A549 treated with dexamethasone at 1 μM for 4 hours (cell line): ENCODE data around the gene RHEBL1. TPM values are rescaled to one million over a fixed set of nuclear protein-coding genes. Genes with fewer than 3 reads are reported as not detected.

ENCODE experiments used
- total RNA-seq: library from RNA; stranded (reverse); fragments of 200-300 nt; extraction: Qiagen RNA extraction; gene quantifications from 5 replicates; pipeline ENCODE4 v1.2.3, GENCODE V29; 2022

Gene RHEBL1, protein sequence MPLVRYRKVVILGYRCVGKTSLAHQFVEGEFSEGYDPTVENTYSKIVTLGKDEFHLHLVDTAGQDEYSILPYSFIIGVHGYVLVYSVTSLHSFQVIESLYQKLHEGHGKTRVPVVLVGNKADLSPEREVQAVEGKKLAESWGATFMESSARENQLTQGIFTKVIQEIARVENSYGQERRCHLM
- total RNA-seq, result 2.9 to 4.4 TPM (median 4.0 TPM) in 5 replicates

DNA sequence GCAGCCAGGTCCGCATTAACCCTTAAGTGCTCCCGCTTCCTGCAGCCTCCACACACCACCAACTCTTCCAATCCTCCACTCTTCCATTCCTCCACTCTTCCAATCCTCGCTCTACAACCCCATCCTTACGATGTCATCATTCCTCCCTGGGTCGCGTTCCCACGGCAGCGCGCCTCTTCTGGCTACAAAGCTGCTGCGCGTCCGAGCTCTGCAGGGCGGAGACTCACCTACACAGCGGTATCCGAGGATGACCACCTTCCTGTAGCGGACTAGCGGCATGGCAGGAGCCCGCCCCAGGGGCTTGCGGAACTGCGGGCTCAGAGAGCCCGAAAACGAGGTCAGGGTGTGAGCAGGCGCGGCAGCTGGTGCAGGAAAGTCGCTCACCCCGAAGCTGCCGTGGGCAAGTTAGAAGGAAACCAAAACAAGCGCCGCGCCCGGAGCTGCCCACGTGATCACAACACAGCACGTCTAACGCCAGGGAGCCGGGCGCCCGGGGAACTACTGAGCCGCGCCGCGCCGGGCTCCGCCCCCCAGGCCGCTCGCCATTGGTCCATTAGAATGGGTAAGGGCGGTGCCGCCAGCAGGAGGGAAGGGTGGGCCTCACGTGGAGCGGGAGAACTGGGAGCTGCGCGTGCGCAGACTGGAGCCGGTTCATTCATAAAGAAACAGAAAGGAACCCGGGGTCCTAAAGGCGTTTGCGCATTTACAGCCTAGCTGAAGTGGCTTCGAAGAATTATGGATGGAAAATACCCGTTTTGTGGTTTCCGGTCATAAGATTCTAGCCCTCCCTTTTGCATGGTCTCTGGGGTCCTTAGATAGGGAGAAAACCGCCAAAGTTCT lies at the start of gene RHEBL1:
Gene RHEBL1, minus strand, starts transcription at position 473 of the 840 bp plus-strand sequence. Its CDS starts 194 bp downstream, at position 279.

DNA sequence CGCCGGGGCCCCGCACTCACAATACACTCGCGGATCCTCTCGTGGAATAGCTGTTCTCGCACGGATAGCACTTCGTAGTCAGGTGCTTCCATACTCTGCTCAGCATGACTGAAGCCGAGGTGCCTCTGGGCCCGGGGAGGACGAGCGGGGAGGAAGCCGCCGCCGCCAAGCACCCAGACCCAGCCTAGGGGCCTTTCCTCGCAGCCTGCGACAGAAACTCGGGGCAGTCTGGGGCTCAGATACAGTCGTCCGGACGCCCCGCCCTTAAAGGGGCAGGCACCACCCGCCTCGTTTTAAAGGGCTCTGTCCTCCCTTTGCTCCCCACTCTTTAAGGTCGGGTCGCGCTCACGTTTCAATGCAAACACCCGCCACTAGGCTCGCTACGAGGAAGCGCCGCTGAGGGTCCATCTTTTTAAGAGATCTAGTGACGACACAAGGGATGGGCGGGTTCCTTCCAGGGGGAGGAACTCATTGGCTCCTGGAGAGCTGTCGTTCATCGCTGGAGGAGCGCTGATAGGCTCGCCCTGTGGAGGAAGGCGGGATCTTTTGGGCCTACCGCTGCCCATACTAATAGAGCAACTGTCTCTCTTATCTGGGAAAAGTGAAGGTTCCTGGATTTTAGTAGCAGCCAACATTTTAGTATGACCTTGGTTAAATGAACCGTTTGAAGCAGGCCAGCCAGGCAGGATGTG lies 40.8 kb upstream of the RHEBL1 start, which contains the start of gene LMBR1L:
Gene LMBR1L, minus strand, starts transcription at position 384 of the 692 bp plus-strand sequence. Its CDS starts 292 bp downstream, at position 92.

DNA sequence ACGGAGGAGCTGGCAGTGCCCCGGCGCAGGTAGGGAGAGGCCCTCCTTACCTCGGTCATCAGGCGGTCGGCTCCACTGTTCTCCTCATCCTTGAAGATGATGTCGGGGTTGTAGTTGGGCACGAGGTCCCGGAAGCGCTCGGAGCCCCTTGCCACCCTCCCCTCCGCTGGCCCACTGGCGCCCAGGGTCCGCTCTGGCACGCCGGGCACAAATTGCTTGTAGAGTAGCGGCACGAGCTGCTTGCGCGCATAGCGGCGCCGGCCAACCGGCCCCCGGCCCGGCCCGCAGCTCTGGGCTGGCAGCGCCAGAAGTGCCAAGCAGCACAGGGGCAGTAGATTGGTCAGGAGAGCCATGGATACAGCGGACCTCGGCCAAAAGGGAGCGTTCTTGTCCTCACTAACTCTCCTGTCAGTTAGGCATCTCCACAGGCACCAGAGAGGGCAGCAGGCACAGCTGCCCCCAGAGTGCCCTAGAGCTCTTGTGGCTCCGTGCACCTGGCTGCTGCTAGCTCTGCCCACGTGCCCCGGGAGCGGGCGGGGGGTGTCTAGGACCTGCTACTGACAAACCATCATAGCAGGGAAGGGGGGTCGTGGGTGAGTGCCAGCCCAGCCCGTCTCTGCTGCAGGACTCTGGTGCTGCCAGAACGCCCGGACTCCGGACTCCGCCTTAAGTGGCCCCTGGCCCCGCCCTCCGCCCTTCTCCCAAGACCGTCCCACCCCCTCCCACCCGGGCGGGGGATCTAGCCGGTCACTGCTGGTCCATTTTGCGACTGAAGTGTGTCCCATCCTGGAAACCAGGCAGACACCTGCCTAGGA lies 24.6 kb upstream of the RHEBL1 start, which contains the start of gene DHH:
Gene DHH, minus strand, starts transcription at position 642 of the 815 bp plus-strand sequence. Its CDS starts 289 bp downstream, at position 353.

DNA sequence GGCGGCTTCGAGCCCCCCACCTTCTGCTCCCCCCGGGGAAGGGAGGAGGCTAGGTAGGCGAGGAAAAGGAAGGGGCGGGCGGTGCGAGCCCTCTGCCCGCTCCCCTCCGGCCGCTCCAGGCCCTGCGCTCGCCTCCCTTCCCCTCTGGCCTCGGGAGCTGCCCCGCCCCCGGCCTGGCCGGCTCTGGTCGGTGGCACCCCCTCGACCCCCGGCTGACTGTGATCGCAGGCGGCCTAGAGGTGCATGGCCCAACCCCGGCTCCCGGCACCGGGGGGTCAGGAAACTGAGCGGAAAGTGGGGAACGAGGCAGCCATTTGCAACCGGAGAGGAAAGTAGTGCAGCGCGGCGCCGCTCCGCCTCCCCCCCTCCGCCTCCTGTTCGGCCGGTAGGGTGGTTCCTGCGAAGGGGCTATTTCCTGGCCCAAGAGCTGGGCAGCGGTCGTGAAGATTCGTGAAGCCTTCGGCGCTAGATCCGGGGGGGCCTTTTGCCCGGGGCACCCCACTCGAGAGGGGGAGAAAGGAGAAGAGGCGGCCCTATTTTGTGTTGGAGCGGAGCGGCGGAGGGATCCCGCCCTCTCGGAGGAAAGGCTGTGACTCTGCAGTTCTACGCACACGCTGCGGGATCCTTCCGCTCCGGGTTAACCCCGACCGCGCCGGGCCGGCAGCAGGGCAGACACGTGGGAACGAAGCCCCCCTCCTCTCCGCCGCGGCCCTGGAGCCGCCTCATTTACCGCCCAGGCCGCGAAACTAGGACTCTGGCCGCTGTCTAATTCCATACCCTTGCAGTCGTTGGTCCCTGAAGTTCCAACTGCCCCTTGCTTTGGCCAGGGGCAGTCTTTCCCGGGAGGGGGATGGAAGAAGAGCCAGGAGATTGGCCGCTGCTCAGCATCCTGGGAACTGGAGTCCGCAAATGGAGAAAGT lies 9.3 kb downstream of the RHEBL1 start, which contains the start of gene KMT2D:
Gene KMT2D, minus strand, starts transcription at position 558 of the 920 bp plus-strand sequence. CDS start 5,470 bp downstream, outside the sequence.

DNA sequence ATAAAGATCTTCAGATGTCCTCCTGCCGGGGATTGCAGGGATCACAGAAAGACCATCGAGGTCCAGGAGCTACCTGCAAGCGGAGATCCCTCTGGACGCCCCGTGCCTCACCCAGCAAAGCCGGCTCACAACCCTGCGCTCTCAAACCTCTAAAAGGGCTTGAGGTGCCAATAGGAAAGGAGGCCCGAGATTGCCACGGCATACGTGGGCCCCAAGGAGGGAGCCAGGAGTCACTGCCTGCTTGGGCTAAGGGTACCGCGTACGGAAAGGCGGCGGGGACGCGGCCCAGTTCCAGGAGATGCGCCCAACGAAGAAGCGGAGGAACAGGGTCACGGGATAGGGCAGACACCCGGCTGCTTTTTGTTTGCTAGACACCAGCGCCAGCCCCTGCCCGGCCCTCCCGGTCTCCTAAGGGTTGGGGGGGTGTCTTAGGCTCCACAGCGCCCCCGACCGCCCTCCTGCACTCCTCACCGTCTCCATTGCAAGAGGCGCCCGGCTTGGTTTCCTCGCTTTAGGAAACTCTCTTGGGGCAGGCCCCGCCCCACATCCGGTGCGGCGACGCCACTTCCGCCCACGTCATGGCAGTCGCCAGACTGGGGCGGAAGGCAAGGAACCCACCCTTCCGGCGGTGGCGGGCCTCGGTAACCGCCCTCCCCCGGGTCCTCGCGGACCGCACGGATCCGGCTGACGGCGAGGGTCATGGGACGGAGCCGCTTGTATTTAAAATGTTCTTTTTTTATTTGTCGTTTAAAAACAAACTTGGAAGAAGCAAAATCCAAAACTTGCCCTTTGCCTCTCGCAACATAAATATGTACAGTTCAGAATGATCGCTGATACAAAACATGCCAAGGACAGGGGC lies 51.3 kb downstream of the RHEBL1 start, which contains the start of gene PRKAG1:
Gene PRKAG1, minus strand, starts transcription at position 516 of the 859 bp plus-strand sequence. Its CDS starts 36 bp downstream, at position 480.

Other genes starting within 250 kb of the RHEBL1 start
- gene DDX23, start 217.8 kb downstream of the RHEBL1 start, total RNA-seq, result 67.5 to 84.0 TPM (median 80.1 TPM) in 5 replicates
- 2.6 to 4.7 TPM (median 3.1 TPM) in 5 replicates for gene RND1, start 204.1 kb downstream of the RHEBL1 start, total RNA-seq
- gene FKBP11, start 144.5 kb downstream of the RHEBL1 start, total RNA-seq, result 52.7 to 58.9 TPM (median 55.2 TPM) in 5 replicates
- gene ARF3, start 112.5 kb downstream of the RHEBL1 start, total RNA-seq, result 113 to 164 TPM (median 152 TPM) in 5 replicates
- gene WNT10B, start 98.2 kb downstream of the RHEBL1 start, total RNA-seq, result 1.5 to 2.4 TPM (median 2.2 TPM) in 5 replicates
- gene WNT1, start 91.7 kb downstream of the RHEBL1 start, total RNA-seq, result 0.07 to 0.28 TPM (median 0.18 TPM) in 5 replicates
- 0.56 to 0.71 TPM (median 0.67 TPM) in 5 replicates for gene DDN, start 70.6 kb downstream of the RHEBL1 start, total RNA-seq
- gene PRKAG1, start 51.2 kb downstream of the RHEBL1 start, total RNA-seq, result 40.6 to 44.3 TPM (median 41.4 TPM) in 5 replicates
- gene KMT2D, start 9.2 kb downstream of the RHEBL1 start, total RNA-seq, result 30.0 to 46.2 TPM (median 40.4 TPM) in 5 replicates
- gene DHH, start 24.8 kb upstream of the RHEBL1 start, total RNA-seq, result not detected in 5 replicates
- 11.5 to 17.2 TPM (median 14.4 TPM) in 5 replicates for gene LMBR1L, start 40.9 kb upstream of the RHEBL1 start, total RNA-seq
- 2,131 to 2,545 TPM (median 2,326 TPM) in 5 replicates for gene TUBA1B, start 61.4 kb upstream of the RHEBL1 start, total RNA-seq
- 197 to 241 TPM (median 217 TPM) in 5 replicates for gene TUBA1A, start 119.1 kb upstream of the RHEBL1 start, total RNA-seq
- 1,458 to 1,816 TPM (median 1,593 TPM) in 5 replicates for gene TUBA1C, start 195.1 kb upstream of the RHEBL1 start, total RNA-seq
- 1.2 to 2.2 TPM (median 1.6 TPM) in 5 replicates for gene PRPH, start 225.2 kb upstream of the RHEBL1 start, total RNA-seq